ENCODE data around the gene GLIPR1L2.

DNA sequence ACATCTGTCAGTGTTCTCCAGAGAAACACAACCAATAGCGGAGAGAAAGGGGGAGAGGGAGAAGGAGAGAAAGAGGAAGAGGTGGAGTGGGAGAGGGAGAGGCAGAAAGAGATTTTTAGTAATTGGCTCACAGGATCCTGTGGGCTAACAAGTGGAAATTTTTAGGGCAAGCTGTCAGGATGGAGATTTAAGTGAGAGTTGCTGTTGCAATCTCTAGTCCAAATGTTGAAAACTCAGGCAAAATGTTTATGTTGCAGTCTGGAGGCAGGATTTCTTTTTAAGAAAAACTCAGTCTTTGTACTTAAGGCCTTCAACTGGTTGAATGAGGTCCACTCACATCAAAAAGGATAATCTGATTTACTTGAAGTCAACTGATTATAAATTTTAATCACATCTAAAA, 12.5 kb upstream of the GLIPR1L2 start:
- TF ChIP-seq EZH2 (IDR thresholded peaks at IDR 0.05) (no peak), POLR2AphosphoS5 (IDR thresholded peaks at IDR 0.05; ENCODE audit: borderline replicate concordance, low read depth, low read length) (no peak)
